CD14-positive monocyte (primary cell): Measurements from ENCODE around the gene AOPEP. TPM values are rescaled to one million over a fixed set of nuclear protein-coding genes. Genes with fewer than 3 reads are reported as not detected.

Experiments
- DNase-seq, 3 donors: peaks; one replicate each; pipeline ENCODE4 v3.0.0-alpha.2; 2011 to 2022
- H2AFZ ChIP-seq: 2 replicates; pipeline ENCODE4 v1.6.0; 2012; ENCODE audit warnings: mild to moderate bottlenecking, low read depth, low read length, inconsistent platforms; ENCODE audit not compliant: insufficient read depth, poor library complexity, severe bottlenecking
- H3K27ac ChIP-seq, 2 donors: 1 replicate in 1 of 2; 2 replicates in 1 of 2; pipeline ENCODE4 v1.5.1; 2012 to 2013; ENCODE audit warnings: low read length in 2 of 2, control low read depth in 1 of 2, inconsistent platforms in 1 of 2, low read depth in 1 of 2, mild to moderate bottlenecking in 1 of 2
- H3K27me3 ChIP-seq, 2 donors: one replicate each; pipeline versions ENCODE4 v1.6.0 to v1.6.1; 2011 to 2013; ENCODE audit warnings: low read length in 2 of 2; ENCODE audit not compliant: control insufficient read depth in 2 of 2, insufficient read depth in 2 of 2
- H3K36me3 ChIP-seq, 2 donors: replicated peaks in 1 of 2; 1 replicate in 1 of 2; 2 replicates in 1 of 2; pipeline versions ENCODE4 v1.5.1 to v1.6.1; 2012 to 2013; ENCODE audit warnings: low read length in 2 of 2, control low read depth in 1 of 2, inconsistent platforms in 1 of 2, mild to moderate bottlenecking in 1 of 2; ENCODE audit not compliant: insufficient read depth in 2 of 2, control insufficient read depth in 1 of 2
- H3K4me1 ChIP-seq, 2 donors: 1 replicate in 1 of 2; 2 replicates in 1 of 2; pipeline versions ENCODE4 v1.5.1 to v1.6.1; 2012 to 2013; ENCODE audit warnings: low read length in 2 of 2, control low read depth in 1 of 2, inconsistent platforms in 1 of 2, mild to moderate bottlenecking in 1 of 2, moderate library complexity in 1 of 2; ENCODE audit not compliant: insufficient read depth in 2 of 2, control insufficient read depth in 1 of 2
- H3K4me2 ChIP-seq: replicated peaks from 2 replicates; pipeline ENCODE3; 2012; ENCODE audit warnings: low read length, moderate library complexity, mild to moderate bottlenecking; ENCODE audit not compliant: poor library complexity, severe bottlenecking; ENCODE audit errors: extremely low read depth
- H3K4me3 ChIP-seq, 3 experiments: fragments of 200-600 bp in 1 of 3; sonication (generic) in 1 of 3; replicated peaks in 1 of 3; 1 replicate in 2 of 3; 2 replicates in 1 of 3; pipeline ENCODE4 v1.5.1; 2011 to 2013; ENCODE audit warnings: low read length in 3 of 3, mild to moderate bottlenecking in 3 of 3, control low read depth in 2 of 3, low read depth in 2 of 3, inconsistent platforms in 1 of 3, moderate library complexity in 1 of 3
- H3K79me2 ChIP-seq: 2 replicates; pipeline ENCODE4 v1.6.0; 2012; ENCODE audit warnings: mild to moderate bottlenecking, control low read depth, inconsistent platforms, low read length, moderate library complexity; ENCODE audit not compliant: insufficient read depth
- H3K9ac ChIP-seq: 2 replicates; pipeline ENCODE4 v1.6.0; 2017; ENCODE audit warnings: low read length, mild to moderate bottlenecking; ENCODE audit not compliant: insufficient read depth, poor library complexity, severe bottlenecking
- H3K9me3 ChIP-seq, 2 donors: replicated peaks in 1 of 2; 1 replicate in 1 of 2; 2 replicates in 1 of 2; pipeline versions ENCODE4 v1.5.1 to v1.6.1; 2012 to 2013; ENCODE audit warnings: low read length in 2 of 2, control low read depth in 1 of 2; ENCODE audit not compliant: control insufficient read depth in 1 of 2, insufficient read depth in 1 of 2
- H4K20me1 ChIP-seq: 2 replicates; pipeline ENCODE4 v1.6.0; 2012; ENCODE audit warnings: mild to moderate bottlenecking, low read length, control low read depth, moderate library complexity; ENCODE audit not compliant: insufficient read depth
- H3K27ac Mint-ChIP-seq, 7 donors: one replicate each; pipeline ENCODE4 v1.8.0; 2020; ENCODE audit warnings: mild to moderate bottlenecking in 7 of 7, mixed read lengths in 7 of 7, moderate library complexity in 6 of 7, inconsistent platforms in 2 of 7
- H3K27me3 Mint-ChIP-seq, 3 donors: one replicate each; pipeline ENCODE4 v1.8.0; 2021 to 2022; ENCODE audit warnings: low read depth in 3 of 3, mild to moderate bottlenecking in 3 of 3, mixed read lengths in 3 of 3, moderate library complexity in 3 of 3, inconsistent platforms in 1 of 3
- H3K36me3 Mint-ChIP-seq, 2 donors: one replicate each; pipeline ENCODE4 v1.8.0; 2020; ENCODE audit warnings: mixed read lengths in 2 of 2, inconsistent platforms in 1 of 2, mild to moderate bottlenecking in 1 of 2
- H3K4me1 Mint-ChIP-seq: one replicate; pipeline ENCODE4 v1.8.0; 2020; ENCODE audit warnings: mild to moderate bottlenecking, mixed read lengths
- H3K4me3 Mint-ChIP-seq, 2 donors: one replicate each; pipeline ENCODE4 v1.8.0; 2020; ENCODE audit warnings: mild to moderate bottlenecking in 2 of 2, mixed read lengths in 2 of 2, moderate library complexity in 1 of 2
- H3K9me3 Mint-ChIP-seq, 7 donors: one replicate each; pipeline ENCODE4 v1.8.0; 2020 to 2022; ENCODE audit warnings: mixed read lengths in 7 of 7, mild to moderate bottlenecking in 6 of 7, moderate library complexity in 6 of 7, inconsistent platforms in 2 of 7
- CTCF ChIP-seq: fragments of 200-600 bp; IDR thresholded peaks from one replicate; pipeline ENCODE4 v1.8.0; 2022; ENCODE audit warnings: antibody characterized with exemption, mild to moderate bottlenecking
- WGBS: methylation state at CpG from one replicate; pipeline ENCODE4 v1.1.5; 2013; ENCODE audit warnings: missing lambda C conversion rate; ENCODE audit not compliant: insufficient coverage; 5-methylcytosine and 5-hydroxymethylcytosine counted together
- intact Hi-C, 2 donors: fragments of 100-400 bp; cut with micrococcal nuclease; formaldehyde crosslinking; loops; one replicate each; pipeline versions ENCODE4 v1.15.0 to v1.15.1; 2023
- polyA plus RNA-seq, 3 donors: library from polyadenylated mRNA; depleted of rRNA in 1 of 3; unstranded in 2 of 3; stranded (reverse) in 1 of 3; fragments of 300-500 nt in 2 of 3; fragments of >200 nt in 1 of 3; fragmentation: Illumina TruSeq in 2 of 3; gene quantifications; 1 replicate in 2 of 3; 2 replicates in 1 of 3; pipeline ENCODE4 v1.2.3, GENCODE V29; 2012 to 2021

The AOPEP gene
- polyA plus RNA-seq, 3 donors = 3.0 to 4.1 (median 3.1) TPM

DNA sequence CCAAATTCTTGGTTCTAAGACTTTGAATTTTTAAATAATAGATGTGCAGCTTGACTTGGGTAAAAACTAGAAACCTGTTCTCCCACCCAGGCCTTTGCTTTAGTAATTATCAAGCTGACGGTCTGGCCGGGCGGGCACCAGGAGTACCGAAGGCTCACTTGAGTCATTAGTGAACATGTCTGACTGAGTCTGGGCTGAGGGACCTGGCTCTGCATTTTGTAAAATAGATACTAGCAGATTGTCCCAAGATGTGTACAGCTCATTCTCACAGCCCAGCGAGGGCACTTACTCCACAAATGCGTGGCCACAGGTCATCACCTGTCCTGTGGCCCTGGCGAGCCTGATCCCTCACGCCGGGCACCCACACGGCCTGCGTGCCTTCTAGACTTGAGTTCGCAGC is 374.8 kb downstream of the AOPEP start:
- Histone ChIP-seq H3K9me3 (no peaks in the 10 kb centered on the region), H3K27me3 (no peaks in the 10 kb centered on the region), H3K27ac (no peak overlapping the region), H3K4me3 (no peak overlapping the region), H4K20me1 (no peaks in the 10 kb centered on the region), H3K36me3 (peaks cover 0 to 8% of the 10 kb centered on the region in 2 donors), H2AFZ (no peak overlapping the region), H3K9ac (no peak overlapping the region), H3K79me2 (no peaks in the 10 kb centered on the region), H3K4me2 (no peak overlapping the region), H3K4me1 (no peaks in the 10 kb centered on the region)
- no peak for DNase-seq
- Mint-ChIP-seq H3K36me3 (peaks cover 14 to 17% of the 10 kb centered on the region in 2 donors), H3K4me3 (no peak overlapping the region), H3K9me3 (no peaks in the 10 kb centered on the region), H3K27me3 (no peaks in the 10 kb centered on the region), H3K27ac (no peak overlapping the region), H3K4me1 (no peaks in the 10 kb centered on the region)
- 96% methylated on average over 12 of the region's 12 CpGs for WGBS
- no peak for TF ChIP-seq CTCF
- intact Hi-C loops = no loop called here

DNA sequence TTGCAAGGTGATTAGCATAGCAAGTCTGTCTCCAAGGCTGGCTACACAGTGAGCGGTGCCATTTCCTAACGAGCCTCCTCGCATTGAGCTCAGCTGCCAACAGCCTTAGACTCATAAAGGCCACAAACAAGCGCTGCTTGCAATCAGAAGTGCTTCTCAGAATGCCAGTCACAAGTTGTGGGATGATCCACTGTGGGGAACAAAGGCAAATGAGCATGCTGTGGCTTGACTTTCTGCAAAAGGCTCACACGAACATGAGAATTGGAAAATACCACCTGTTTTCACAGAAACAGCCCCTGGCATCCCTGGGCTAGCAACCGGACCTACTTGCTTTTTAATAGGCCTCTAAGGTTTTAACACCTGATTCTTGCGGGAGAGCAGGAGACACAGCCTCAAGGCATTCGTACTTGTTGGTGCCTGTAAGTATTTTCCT is 375.5 kb downstream of the AOPEP start:
- H3K9me3 ChIP-seq = no peaks in the 10 kb centered on the region
- DNase-seq = no peak
- H3K27ac Mint-ChIP-seq = no peak overlapping the region
- H3K27ac ChIP-seq = no peak overlapping the region
- no peaks in the 10 kb centered on the region for H4K20me1 ChIP-seq
- H2AFZ ChIP-seq = no peak overlapping the region
- no peak overlapping the region for H3K4me3 Mint-ChIP-seq
- intact Hi-C loops = no loop called here
- no peaks in the 10 kb centered on the region for H3K4me1 Mint-ChIP-seq
- no peak for TF ChIP-seq CTCF
- peaks cover 0 to 13% of the 10 kb centered on the region in 2 donors for H3K36me3 ChIP-seq
- peaks cover 18 to 20% of the 10 kb centered on the region in 2 donors for H3K36me3 Mint-ChIP-seq
- no peaks in the 10 kb centered on the region for H3K9me3 Mint-ChIP-seq
- WGBS = 96% methylated on average over 8 of the region's 8 CpGs
- no peaks in the 10 kb centered on the region for H3K27me3 ChIP-seq
- no peak overlapping the region for H3K4me2 ChIP-seq
- no peak overlapping the region for H3K4me3 ChIP-seq
- no peak overlapping the region for H3K9ac ChIP-seq
- no peaks in the 10 kb centered on the region for H3K27me3 Mint-ChIP-seq
- no peaks in the 10 kb centered on the region for H3K4me1 ChIP-seq
- H3K79me2 ChIP-seq = no peaks in the 10 kb centered on the region
